Neural crest cell (in vitro differentiated cells): ENCODE measurements around the gene PIM1. TPM values are rescaled to one million over a fixed set of nuclear protein-coding genes. Genes with fewer than 3 reads are reported as not detected.

ENCODE experiments used
- DNase-seq: peaks from one replicate; pipeline ENCODE4 v3.0.0; 2021; ENCODE audit warnings: low read depth, mixed read lengths, low spot score
- H3K27ac Mint-ChIP-seq: one replicate; pipeline ENCODE4 v1.8.0; 2021; ENCODE audit warnings: mild to moderate bottlenecking, mixed read lengths; ENCODE audit not compliant: unreplicated experiment
- H3K27me3 Mint-ChIP-seq: 2 replicates; pipeline ENCODE4 v1.8.0; 2021; ENCODE audit warnings: low read depth, mild to moderate bottlenecking, mixed read lengths
- H3K36me3 Mint-ChIP-seq: 2 replicates; pipeline ENCODE4 v1.8.0; 2021; ENCODE audit warnings: low read depth, mild to moderate bottlenecking, mixed read lengths
- H3K4me1 Mint-ChIP-seq: 2 replicates; pipeline ENCODE4 v1.8.0; 2021; ENCODE audit warnings: mixed read lengths
- H3K4me3 Mint-ChIP-seq: one replicate; pipeline ENCODE4 v1.8.0; 2021; ENCODE audit warnings: mild to moderate bottlenecking, mixed read lengths
- H3K9me3 Mint-ChIP-seq: 2 replicates; pipeline ENCODE4 v1.8.0; 2021; ENCODE audit warnings: mixed read lengths
- CTCF ChIP-seq: fragments of 200-600 bp; sonication (generic); conservative IDR thresholded peaks from 2 replicates; pipeline ENCODE4 v1.5.0; 2021; ENCODE audit warnings: antibody characterized with exemption, mild to moderate bottlenecking
- total RNA-seq: library from RNA; stranded (reverse); gene quantifications from 2 replicates; pipeline ENCODE4 v1.2.1, GENCODE V29; 2021

Gene PIM1
- total RNA-seq, 1 donor from 2014 or later = 9.1 TPM

GRCh38 chr6:37145443-37145842 is 24.5 kb upstream of the PIM1 start:
- no peak for TF ChIP-seq CTCF
- H3K27me3 Mint-ChIP-seq = no peaks in the 10 kb centered on the region
- no peak overlapping the region for H3K4me3 Mint-ChIP-seq
- H3K9me3 Mint-ChIP-seq = no peaks in the 10 kb centered on the region
- H3K36me3 Mint-ChIP-seq = no peaks in the 10 kb centered on the region
- DNase-seq = no peak
- no peak overlapping the region for H3K27ac Mint-ChIP-seq
- peaks cover 25% of the 10 kb centered on the region for H3K4me1 Mint-ChIP-seq

- DNase-seq = no peak
- Mint-ChIP-seq H3K27me3 (no peaks in the 10 kb centered on the region), H3K4me3 (no peak overlapping the region), H3K4me1 (peaks cover 17% of the 10 kb centered on the region), H3K27ac (no peak overlapping the region), H3K9me3 (no peaks in the 10 kb centered on the region), H3K36me3 (no peaks in the 10 kb centered on the region)
- no peak for TF ChIP-seq CTCF
Measured at GRCh38 chr6:37146735-37147157, 23.2 kb upstream of the PIM1 start.

GRCh38 chr6:37149745-37150144 is 20.2 kb upstream of the PIM1 start:
- no peak overlapping the region for H3K4me3 Mint-ChIP-seq
- DNase-seq = no peak
- no peaks in the 10 kb centered on the region for H3K36me3 Mint-ChIP-seq
- no peaks in the 10 kb centered on the region for H3K9me3 Mint-ChIP-seq
- no peak for TF ChIP-seq CTCF
- no peaks in the 10 kb centered on the region for H3K4me1 Mint-ChIP-seq
- H3K27ac Mint-ChIP-seq = no peak overlapping the region
- no peaks in the 10 kb centered on the region for H3K27me3 Mint-ChIP-seq

- DNase-seq = no peak
- H3K27me3 Mint-ChIP-seq = no peaks in the 10 kb centered on the region
Measured at GRCh38 chr6:37150314-37150713, 19.6 kb upstream of the PIM1 start.

GRCh38 chr6:37155394-37156312 is 14.3 kb upstream of the PIM1 start:
- no peak for DNase-seq
- Mint-ChIP-seq H3K4me3 (no peak overlapping the region), H3K27me3 (no peaks in the 10 kb centered on the region), H3K27ac (no peak overlapping the region), H3K9me3 (no peaks in the 10 kb centered on the region), H3K36me3 (no peaks in the 10 kb centered on the region), H3K4me1 (no peaks in the 10 kb centered on the region)
- TF ChIP-seq CTCF = no peak

More at GRCh38 chr6:37150314-37150713, 19.6 kb upstream of the PIM1 start:
- Mint-ChIP-seq H3K4me3 (no peak overlapping the region), H3K9me3 (no peaks in the 10 kb centered on the region), H3K27ac (no peak overlapping the region), H3K4me1 (no peaks in the 10 kb centered on the region), H3K36me3 (no peaks in the 10 kb centered on the region)
- no peak for TF ChIP-seq CTCF
